ENCODE measurements around the gene TTC28. TPM values are rescaled to one million over a fixed set of nuclear protein-coding genes. Genes with fewer than 3 reads are reported as not detected.
A peak's percentile ranks its signal among the peaks of the same experiment; 100 is the strongest.

The TTC28 gene
- total RNA-seq, 1 donor from 2014 or later: 23.2 TPM

DNA sequence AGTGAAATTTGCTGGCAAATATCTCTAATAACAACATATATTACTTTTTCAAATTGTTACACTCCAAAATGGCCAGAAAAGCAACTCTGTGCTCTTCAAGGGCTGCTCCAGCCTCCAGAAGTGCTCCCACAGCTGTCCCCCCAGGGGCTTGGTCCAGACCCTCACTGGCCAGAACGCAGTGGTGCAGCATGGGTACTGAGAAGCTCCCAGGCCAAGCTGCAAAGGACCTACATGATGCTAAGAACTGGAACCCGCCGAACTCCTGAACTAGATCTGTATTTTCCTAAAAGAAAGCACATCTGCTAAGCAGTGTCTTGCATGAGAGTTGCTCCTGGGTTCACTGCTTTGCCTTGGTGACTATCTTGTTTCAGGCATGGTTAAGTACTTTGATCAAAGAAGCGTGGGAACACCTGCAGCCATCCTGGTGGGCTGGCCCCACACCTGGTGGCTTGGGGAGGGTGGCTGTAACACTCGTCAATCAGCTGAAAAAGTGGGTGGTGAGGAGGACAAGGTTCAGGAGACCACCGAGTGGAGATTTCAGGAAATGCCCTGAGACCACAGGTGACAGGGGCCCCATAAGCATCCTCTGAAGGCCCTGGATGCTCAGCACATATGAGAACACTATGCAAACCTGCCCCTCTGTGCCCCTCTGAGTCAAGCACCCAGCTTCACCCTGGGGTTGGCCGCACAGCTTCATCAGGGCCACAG is 687.9 kb downstream of the TTC28 start:
- no peaks in the 10 kb centered on the region for H3K27me3 Mint-ChIP-seq (ENCODE audit: low read depth, unreplicated experiment)

DNA sequence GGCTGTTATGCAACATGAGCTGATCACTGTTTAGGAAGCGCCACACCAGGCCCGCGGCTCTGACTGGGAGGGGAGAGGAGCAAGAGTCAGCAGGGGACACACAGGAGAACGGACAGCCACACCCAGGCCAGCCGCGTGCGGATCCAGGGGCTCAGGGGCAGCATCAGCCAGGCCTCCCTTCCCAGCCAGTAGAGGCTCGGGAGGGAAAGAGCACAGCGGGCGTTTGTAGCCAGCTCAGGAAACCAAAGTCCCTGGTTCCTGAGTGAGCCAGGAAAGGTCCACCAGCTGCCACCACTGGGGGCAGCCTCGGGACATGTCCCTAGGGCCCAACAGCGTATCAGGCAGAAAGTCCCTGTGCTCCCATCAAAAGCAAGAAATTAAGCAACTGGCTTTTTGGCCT is 688.8 kb downstream of the TTC28 start:
- Histone ChIP-seq H2AFZ (ENCODE audit: low read depth, low read length) (no peak overlapping the region), H3K36me3 (ENCODE audit: insufficient read depth, low read length) (no peaks in the 10 kb centered on the region), H3K79me2 (ENCODE audit: insufficient read depth, low read length) (no peaks in the 10 kb centered on the region), H3K9ac (ENCODE audit: low read length) (no peak overlapping the region), H3K4me1 (ENCODE audit: insufficient read depth, low read length) (peaks cover 19% of the 10 kb centered on the region), H3K9me3 (ENCODE audit: insufficient read depth, low read depth, low read length) (no peaks in the 10 kb centered on the region), H3K4me3 (ENCODE audit: insufficient read depth, low read depth, low read length) (no peak overlapping the region), H3K4me2 (ENCODE audit: low read length) (no peak overlapping the region), H3K27ac (ENCODE audit: low read depth, low read length) (no peak overlapping the region), H4K20me1 (ENCODE audit: insufficient read depth, low read length) (no peaks in the 10 kb centered on the region), H3K27me3 (ENCODE audit: insufficient read depth, low read length) (no peaks in the 10 kb centered on the region)
- peaks cover 24% of the 10 kb centered on the region for H3K4me1 Mint-ChIP-seq (ENCODE audit: low read depth, unreplicated experiment)
- TF ChIP-seq, protein P1, sequence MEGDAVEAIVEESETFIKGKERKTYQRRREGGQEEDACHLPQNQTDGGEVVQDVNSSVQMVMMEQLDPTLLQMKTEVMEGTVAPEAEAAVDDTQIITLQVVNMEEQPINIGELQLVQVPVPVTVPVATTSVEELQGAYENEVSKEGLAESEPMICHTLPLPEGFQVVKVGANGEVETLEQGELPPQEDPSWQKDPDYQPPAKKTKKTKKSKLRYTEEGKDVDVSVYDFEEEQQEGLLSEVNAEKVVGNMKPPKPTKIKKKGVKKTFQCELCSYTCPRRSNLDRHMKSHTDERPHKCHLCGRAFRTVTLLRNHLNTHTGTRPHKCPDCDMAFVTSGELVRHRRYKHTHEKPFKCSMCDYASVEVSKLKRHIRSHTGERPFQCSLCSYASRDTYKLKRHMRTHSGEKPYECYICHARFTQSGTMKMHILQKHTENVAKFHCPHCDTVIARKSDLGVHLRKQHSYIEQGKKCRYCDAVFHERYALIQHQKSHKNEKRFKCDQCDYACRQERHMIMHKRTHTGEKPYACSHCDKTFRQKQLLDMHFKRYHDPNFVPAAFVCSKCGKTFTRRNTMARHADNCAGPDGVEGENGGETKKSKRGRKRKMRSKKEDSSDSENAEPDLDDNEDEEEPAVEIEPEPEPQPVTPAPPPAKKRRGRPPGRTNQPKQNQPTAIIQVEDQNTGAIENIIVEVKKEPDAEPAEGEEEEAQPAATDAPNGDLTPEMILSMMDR (IDR thresholded peaks at IDR 0.05; ENCODE audit: insufficient read depth, low read depth, low read length): peak; percentile 35
- no peak for TF ChIP-seq EZH2 (IDR thresholded peaks at IDR 0.05; ENCODE audit: insufficient read depth, low read length)
- no peaks in the 10 kb centered on the region for H3K27me3 Mint-ChIP-seq (ENCODE audit: low read depth, unreplicated experiment)
- H3K4me3 Mint-ChIP-seq (ENCODE audit: unreplicated experiment): no peak overlapping the region
- H3K9me3 Mint-ChIP-seq (ENCODE audit: unreplicated experiment): no peaks in the 10 kb centered on the region
- no peak for DNase-seq (ENCODE audit: low read depth)
- H3K27ac Mint-ChIP-seq (ENCODE audit: unreplicated experiment): no peak overlapping the region
- peaks cover 24% of the 10 kb centered on the region for H3K36me3 Mint-ChIP-seq (ENCODE audit: low read depth, unreplicated experiment)
- FAIRE-seq: no peak

More for the DNA sequence above, 687.9 kb downstream of the TTC28 start:
- DNase-seq (ENCODE audit: low read depth) (no peak), FAIRE-seq (no peak)
- peaks cover 14% of the 10 kb centered on the region for H3K4me1 ChIP-seq (ENCODE audit: insufficient read depth, low read length)
- no peaks in the 10 kb centered on the region for H3K9me3 ChIP-seq (ENCODE audit: insufficient read depth, low read depth, low read length)
- no peaks in the 10 kb centered on the region for H3K79me2 ChIP-seq (ENCODE audit: insufficient read depth, low read length)
- TF ChIP-seq, protein P1 (IDR thresholded peaks at IDR 0.05; ENCODE audit: insufficient read depth, low read depth, low read length): no peak
- no peak for TF ChIP-seq EZH2 (IDR thresholded peaks at IDR 0.05; ENCODE audit: insufficient read depth, low read length)
- H3K36me3 Mint-ChIP-seq (ENCODE audit: low read depth, unreplicated experiment): peaks cover 22% of the 10 kb centered on the region
- H4K20me1 ChIP-seq (ENCODE audit: insufficient read depth, low read length): no peaks in the 10 kb centered on the region
- H2AFZ ChIP-seq (ENCODE audit: low read depth, low read length): no peak overlapping the region
- no peaks in the 10 kb centered on the region for H3K36me3 ChIP-seq (ENCODE audit: insufficient read depth, low read length)
- no peak overlapping the region for H3K27ac ChIP-seq (ENCODE audit: low read depth, low read length)
- H3K4me3 Mint-ChIP-seq (ENCODE audit: unreplicated experiment): no peak overlapping the region
- H3K4me1 Mint-ChIP-seq (ENCODE audit: low read depth, unreplicated experiment): peaks cover 23% of the 10 kb centered on the region
- H3K9ac ChIP-seq (ENCODE audit: low read length): no peak overlapping the region
- H3K4me3 ChIP-seq (ENCODE audit: insufficient read depth, low read depth, low read length): no peak overlapping the region
- no peaks in the 10 kb centered on the region for H3K9me3 Mint-ChIP-seq (ENCODE audit: unreplicated experiment)
- H3K27ac Mint-ChIP-seq (ENCODE audit: unreplicated experiment): no peak overlapping the region
- no peaks in the 10 kb centered on the region for H3K27me3 ChIP-seq (ENCODE audit: insufficient read depth, low read length)
- H3K4me2 ChIP-seq (ENCODE audit: low read length): no peak overlapping the region

GRCh38 chr22:27990451-27990840 is 689.2 kb downstream of the TTC28 start:
- Mint-ChIP-seq H3K27ac (ENCODE audit: unreplicated experiment) (no peak overlapping the region), H3K4me3 (ENCODE audit: unreplicated experiment) (no peak overlapping the region), H3K27me3 (ENCODE audit: low read depth, unreplicated experiment) (no peaks in the 10 kb centered on the region), H3K9me3 (ENCODE audit: unreplicated experiment) (no peaks in the 10 kb centered on the region), H3K4me1 (ENCODE audit: low read depth, unreplicated experiment) (peaks cover 24% of the 10 kb centered on the region), H3K36me3 (ENCODE audit: low read depth, unreplicated experiment) (peaks cover 23% of the 10 kb centered on the region)
- Histone ChIP-seq H3K27me3 (ENCODE audit: insufficient read depth, low read length) (no peaks in the 10 kb centered on the region), H3K9ac (ENCODE audit: low read length) (no peak overlapping the region), H3K36me3 (ENCODE audit: insufficient read depth, low read length) (no peaks in the 10 kb centered on the region), H4K20me1 (ENCODE audit: insufficient read depth, low read length) (no peaks in the 10 kb centered on the region), H3K4me3 (ENCODE audit: insufficient read depth, low read depth, low read length) (no peak overlapping the region), H3K4me2 (ENCODE audit: low read length) (no peak overlapping the region), H2AFZ (ENCODE audit: low read depth, low read length) (no peak overlapping the region), H3K79me2 (ENCODE audit: insufficient read depth, low read length) (no peaks in the 10 kb centered on the region), H3K27ac (ENCODE audit: low read depth, low read length) (no peak overlapping the region), H3K9me3 (ENCODE audit: insufficient read depth, low read depth, low read length) (no peaks in the 10 kb centered on the region), H3K4me1 (ENCODE audit: insufficient read depth, low read length) (peaks cover 19% of the 10 kb centered on the region)
- TF ChIP-seq EZH2 (IDR thresholded peaks at IDR 0.05; ENCODE audit: insufficient read depth, low read length): no peak
- TF ChIP-seq, protein P1 (IDR thresholded peaks at IDR 0.05; ENCODE audit: insufficient read depth, low read depth, low read length): no peak
- FAIRE-seq (no peak), DNase-seq (ENCODE audit: low read depth) (no peak)
